Psoas muscle (tissue), 8 donors: Measurements from ENCODE around the gene EDN2. TPM values are rescaled to one million over a fixed set of nuclear protein-coding genes. Genes with fewer than 3 reads are reported as not detected.

Experiments used
- ATAC-seq, 4 donors: fragments of 200-7000 bp; cut with Tn5 transposase; one replicate each; pipeline ENCODE4 v1.9.1; 2020; ENCODE audit warnings: moderate library complexity in 3 of 4, mild to moderate bottlenecking in 2 of 4
- DNase-seq, 2 donors: peaks; one replicate each; pipeline ENCODE4 v3.0.0-alpha.2; 2020
- H3K27ac ChIP-seq: fragments of 200-600 bp; one replicate; pipeline ENCODE4 v1.8.0; 2022
- H3K27me3 ChIP-seq, 3 donors: fragments of 200-600 bp in 1 of 3; one replicate each; pipeline versions ENCODE4 v1.6.1 to v1.8.0; 2013 to 2022; ENCODE audit warnings: low read length in 2 of 3, mild to moderate bottlenecking in 2 of 3, moderate library complexity in 1 of 3; ENCODE audit not compliant: insufficient read depth in 3 of 3
- H3K36me3 ChIP-seq, 2 donors: fragments of 200-600 bp in 1 of 2; one replicate each; pipeline versions ENCODE4 v1.6.1 to v1.8.0; 2013 to 2022; ENCODE audit warnings: low read depth in 1 of 2, mild to moderate bottlenecking in 1 of 2, moderate library complexity in 1 of 2; ENCODE audit not compliant: insufficient read depth in 1 of 2
- H3K4me1 ChIP-seq: fragments of 200-600 bp; one replicate; pipeline ENCODE4 v1.8.0; 2022
- H3K4me3 ChIP-seq: fragments of 200-600 bp; one replicate; pipeline ENCODE4 v1.8.0; 2022; ENCODE audit warnings: mild to moderate bottlenecking
- H3K9me3 ChIP-seq: fragments of 200-600 bp; one replicate; pipeline ENCODE4 v1.8.0; 2022
- WGBS, 3 donors: extraction: QIAGEN DNeasy Blood & Tissue Kit; methylation state at CpG; one replicate each; pipeline versions ENCODE4 v1.1.6 to v1.1.7; 2013; 5-methylcytosine and 5-hydroxymethylcytosine counted together
- intact Hi-C, 2 donors: fragments of 100-400 bp; cut with DNase I; formaldehyde crosslinking; loops; one replicate each; pipeline versions ENCODE4 v1.11.0 to v1.14.2; 2022
- polyA plus RNA-seq, 3 donors: library from polyadenylated mRNA; stranded (reverse); fragments of 200-250 nt; gene quantifications; one replicate each; pipeline ENCODE4 v1.2.3, GENCODE V29; 2013
- total RNA-seq, 4 donors: library from RNA; stranded (reverse); fragmentation: NEBNext Ultra II Directional in 2 of 4; extraction: Animal tissue kit (Norgen Biotek cat#: 25700) in 2 of 4; gene quantifications; one replicate each; pipeline versions ENCODE4 v1.2.1 to v1.2.4, GENCODE V29; 2021 to 2023
- TF ChIP-seq, protein P1 (sequence below): fragments of 200-600 bp; IDR thresholded peaks from one replicate; pipeline ENCODE4 v1.8.0; 2022; ENCODE audit warnings: antibody characterized with exemption
- donor health status: healthy with polysubstance abuse.
- donor health status: DM: no; HTN: no; CAD: no; lungs with moderate emphysema.
- donor health status: Bipolar disorder and iron deficiency.
- donor health status: healthy.
- donor health status: DM: yes; HTN: yes; CAD: no.
- donor health status: DM: no; HTN: no; CAD: no.
- donor health status: DM: no; HTN: no; CAD: no.
- donor health status: DM: yes; HTN: yes; CAD: no.

EDN2 gene
- total and polyA plus RNA-seq, 7 donors = 0.03 to 0.10 TPM; not detected in 5

DNA sequence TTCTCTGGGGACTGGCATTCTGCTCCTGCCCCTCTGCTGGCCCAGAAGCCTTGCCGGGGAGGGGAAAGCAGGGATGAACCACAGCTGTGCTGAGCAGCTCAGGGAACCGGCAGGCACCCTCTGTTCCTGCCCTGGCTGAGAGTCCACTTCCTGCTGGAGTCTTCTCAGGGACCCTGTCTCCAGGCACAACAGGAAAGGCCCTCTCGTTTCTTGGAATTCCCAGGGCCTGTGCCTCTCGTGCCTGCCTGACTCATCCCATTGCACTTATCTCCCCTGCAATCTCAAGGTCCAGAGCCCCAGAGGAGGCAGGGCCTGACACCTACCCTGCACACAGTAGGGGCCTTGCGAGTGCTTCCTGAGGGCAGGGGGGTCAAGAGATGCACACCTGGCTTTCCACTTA lies 1.1 kb upstream of the EDN2 start:
- no peaks in the 10 kb centered on the region for H3K36me3 ChIP-seq
- peaks cover 45% of the 10 kb centered on the region for H3K4me1 ChIP-seq
- intact Hi-C loops = no loop called here
- DNase-seq = peak in 1 of 2 donors; percentile 34
- 53 to 75% (median 58%) methylated on average over 5 of the region's 5 CpGs for WGBS, 3 donors
- no peaks in the 10 kb centered on the region for H3K9me3 ChIP-seq
- TF ChIP-seq, protein P1, sequence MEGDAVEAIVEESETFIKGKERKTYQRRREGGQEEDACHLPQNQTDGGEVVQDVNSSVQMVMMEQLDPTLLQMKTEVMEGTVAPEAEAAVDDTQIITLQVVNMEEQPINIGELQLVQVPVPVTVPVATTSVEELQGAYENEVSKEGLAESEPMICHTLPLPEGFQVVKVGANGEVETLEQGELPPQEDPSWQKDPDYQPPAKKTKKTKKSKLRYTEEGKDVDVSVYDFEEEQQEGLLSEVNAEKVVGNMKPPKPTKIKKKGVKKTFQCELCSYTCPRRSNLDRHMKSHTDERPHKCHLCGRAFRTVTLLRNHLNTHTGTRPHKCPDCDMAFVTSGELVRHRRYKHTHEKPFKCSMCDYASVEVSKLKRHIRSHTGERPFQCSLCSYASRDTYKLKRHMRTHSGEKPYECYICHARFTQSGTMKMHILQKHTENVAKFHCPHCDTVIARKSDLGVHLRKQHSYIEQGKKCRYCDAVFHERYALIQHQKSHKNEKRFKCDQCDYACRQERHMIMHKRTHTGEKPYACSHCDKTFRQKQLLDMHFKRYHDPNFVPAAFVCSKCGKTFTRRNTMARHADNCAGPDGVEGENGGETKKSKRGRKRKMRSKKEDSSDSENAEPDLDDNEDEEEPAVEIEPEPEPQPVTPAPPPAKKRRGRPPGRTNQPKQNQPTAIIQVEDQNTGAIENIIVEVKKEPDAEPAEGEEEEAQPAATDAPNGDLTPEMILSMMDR = no peak
- no peak overlapping the region for H3K4me3 ChIP-seq
- H3K27ac ChIP-seq = no peak overlapping the region
- no peaks in the 10 kb centered on the region for H3K27me3 ChIP-seq
- no peak for ATAC-seq

DNA sequence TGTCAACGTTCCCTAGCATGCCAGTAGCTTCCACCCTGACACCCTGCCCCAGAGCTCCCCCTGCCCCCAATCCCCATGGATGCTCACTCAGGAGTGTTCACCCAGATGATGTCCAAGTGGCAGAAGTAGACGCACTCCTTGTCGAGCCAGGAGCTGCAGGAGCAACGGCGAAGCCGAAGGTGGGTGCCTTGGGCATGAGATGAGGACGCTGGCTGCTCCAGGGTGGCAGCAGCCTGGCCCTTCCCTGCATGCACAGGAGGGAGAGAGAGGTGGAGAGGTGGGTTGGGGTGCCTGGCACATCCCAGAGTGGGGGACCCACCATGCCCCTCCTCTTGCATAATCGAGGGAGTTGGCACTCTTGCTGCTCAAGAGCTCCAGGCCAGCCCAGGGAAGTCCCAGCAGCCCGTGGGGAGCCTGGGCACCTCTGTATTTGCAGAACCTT lies 502 bp downstream of the EDN2 start:
- Histone ChIP-seq H3K27ac (no peak overlapping the region), H3K4me3 (no peak overlapping the region), H3K27me3 (no peaks in the 10 kb centered on the region), H3K4me1 (peaks cover 50% of the 10 kb centered on the region), H3K36me3 (no peaks in the 10 kb centered on the region), H3K9me3 (no peaks in the 10 kb centered on the region)
- intact Hi-C loops = no loop called here
- ATAC-seq (peak in 2 of 4 donors; percentile 1), DNase-seq (no peak)
- TF ChIP-seq, protein P1 = no peak
- WGBS, 3 donors = 44 to 57% (median 54%) methylated on average over 9 of the region's 9 CpGs

DNA sequence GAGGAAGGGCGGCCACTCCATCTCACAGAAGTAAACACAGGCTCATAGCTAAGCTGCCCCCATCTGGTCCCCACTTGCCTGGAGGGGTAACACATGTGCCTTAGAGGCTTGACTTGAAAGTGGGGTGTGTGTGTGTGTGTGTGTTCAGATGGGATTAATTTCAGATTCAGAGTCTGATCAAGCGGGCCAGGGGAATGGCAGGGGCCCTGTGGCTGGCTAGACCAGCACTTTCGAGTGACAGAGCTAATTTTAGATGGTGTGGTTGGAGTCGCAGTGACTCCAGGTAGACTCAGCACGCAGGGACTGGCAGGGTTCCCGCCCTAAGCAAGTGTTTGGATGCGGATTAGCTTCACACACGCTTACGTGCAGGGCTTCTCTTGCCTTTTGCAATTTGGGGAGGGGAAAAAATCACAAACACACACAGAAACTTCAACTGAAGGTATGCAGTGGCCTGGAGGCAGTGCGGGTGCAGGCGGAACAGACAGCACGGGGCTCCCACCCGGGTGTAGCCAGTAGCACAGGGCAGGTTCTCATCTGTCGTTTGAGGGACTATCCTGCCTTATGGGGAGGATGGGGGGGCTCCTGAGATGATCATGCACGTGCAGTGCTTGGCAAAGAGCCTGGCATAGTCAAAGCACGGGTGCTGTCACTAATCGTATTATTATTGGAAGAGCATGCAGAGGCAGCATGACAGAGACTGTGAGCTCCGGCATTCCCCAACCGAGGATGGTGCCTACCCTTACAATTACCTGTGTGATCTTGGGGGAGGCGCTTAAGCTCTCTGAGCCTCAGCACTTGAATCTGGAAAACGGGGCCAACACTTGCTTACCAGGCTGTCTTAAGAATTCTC lies 1.3 kb downstream of the EDN2 start:
- peaks cover 58% of the 10 kb centered on the region for H3K4me1 ChIP-seq
- DNase-seq (peak in 1 of 2 donors; percentile 71), ATAC-seq (peak; percentile 59 to 75 (median 72))
- H3K4me3 ChIP-seq = no peak overlapping the region
- H3K9me3 ChIP-seq = no peaks in the 10 kb centered on the region
- WGBS, 3 donors = 38 to 49% (median 40%) methylated on average over 21 of the region's 21 CpGs
- intact Hi-C loops = no loop called here
- TF ChIP-seq, protein P1 = no peak
- H3K27ac ChIP-seq = peak overlapping the region; percentile 72
- no peaks in the 10 kb centered on the region for H3K27me3 ChIP-seq
- no peaks in the 10 kb centered on the region for H3K36me3 ChIP-seq

DNA sequence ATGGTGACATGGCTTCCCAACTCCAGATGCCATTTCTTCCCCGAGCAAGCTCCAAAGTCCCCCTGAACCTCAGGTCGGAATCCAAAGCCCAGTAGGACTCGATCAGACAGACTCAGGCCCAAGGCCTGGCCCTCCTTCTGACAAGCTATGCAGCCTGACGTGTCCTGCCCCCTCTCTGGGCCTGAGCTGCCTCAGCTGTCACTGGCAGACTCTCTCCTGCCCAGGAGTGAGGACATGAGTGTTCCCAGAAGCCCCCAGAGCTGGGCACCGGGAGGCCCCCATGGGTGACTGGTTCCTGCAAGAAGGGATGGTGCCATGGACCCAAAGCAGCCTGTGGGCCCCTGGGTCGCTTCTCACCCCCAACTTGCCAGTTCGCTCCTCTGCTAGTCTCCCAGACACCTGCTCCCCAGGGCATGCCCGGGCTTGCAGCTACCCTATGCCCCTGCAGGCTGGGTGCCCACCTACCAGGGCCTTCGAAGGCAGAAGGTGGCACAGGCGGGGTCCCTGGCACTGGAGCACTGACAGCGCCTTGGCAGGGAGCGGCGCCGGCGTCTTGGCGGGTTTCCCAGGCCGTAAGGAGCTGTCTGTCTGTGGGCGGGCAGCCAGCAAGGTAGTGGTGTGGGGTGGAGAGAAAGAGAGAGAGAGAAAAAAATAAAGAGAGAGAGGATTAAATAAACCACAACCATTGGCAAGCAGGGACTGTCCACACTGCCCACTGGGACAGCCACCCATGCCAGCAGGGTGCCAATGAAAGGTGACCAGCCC lies 2.3 kb downstream of the EDN2 start:
- H3K36me3 ChIP-seq = no peaks in the 10 kb centered on the region
- peak overlapping the region; percentile 72 for H3K27ac ChIP-seq
- peaks cover 55% of the 10 kb centered on the region for H3K4me1 ChIP-seq
- intact Hi-C loops = no loop called here
- H3K27me3 ChIP-seq = no peaks in the 10 kb centered on the region
- TF ChIP-seq, protein P1 = no peak
- no peaks in the 10 kb centered on the region for H3K9me3 ChIP-seq
- ATAC-seq (peak in 3 of 4 donors; percentile 2 to 77 (median 3)), DNase-seq (peak in 1 of 2 donors; percentile 70)
- H3K4me3 ChIP-seq = no peak overlapping the region
- 55 to 66% (median 60%) methylated on average over 18 of the region's 18 CpGs for WGBS, 3 donors
